ENCODE measurements around the gene SULT4A1. TPM values are rescaled to one million over a fixed set of nuclear protein-coding genes. Genes with fewer than 3 reads are reported as not detected.

The SULT4A1 gene
- polyA plus RNA-seq, 2 of the 4 experiments (the other 2 are of a cell fraction): not detected

DNA sequence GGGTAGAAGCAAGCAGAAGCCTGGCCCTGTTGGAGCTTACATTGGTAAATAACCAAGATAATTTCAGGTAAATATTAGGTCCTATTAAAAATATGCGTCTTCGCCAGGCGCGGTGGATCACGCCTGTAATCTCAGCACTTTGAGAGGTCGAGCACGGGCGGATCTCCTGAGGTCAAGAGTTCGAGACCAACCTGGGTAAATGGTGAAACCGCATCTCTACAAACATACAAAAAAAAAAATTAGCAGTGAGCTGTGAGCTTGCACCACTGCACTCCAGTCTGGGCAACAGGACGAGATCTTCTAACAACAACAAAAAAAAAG is 529 bp upstream of the SULT4A1 start:
- TF ChIP-seq, protein P1, sequence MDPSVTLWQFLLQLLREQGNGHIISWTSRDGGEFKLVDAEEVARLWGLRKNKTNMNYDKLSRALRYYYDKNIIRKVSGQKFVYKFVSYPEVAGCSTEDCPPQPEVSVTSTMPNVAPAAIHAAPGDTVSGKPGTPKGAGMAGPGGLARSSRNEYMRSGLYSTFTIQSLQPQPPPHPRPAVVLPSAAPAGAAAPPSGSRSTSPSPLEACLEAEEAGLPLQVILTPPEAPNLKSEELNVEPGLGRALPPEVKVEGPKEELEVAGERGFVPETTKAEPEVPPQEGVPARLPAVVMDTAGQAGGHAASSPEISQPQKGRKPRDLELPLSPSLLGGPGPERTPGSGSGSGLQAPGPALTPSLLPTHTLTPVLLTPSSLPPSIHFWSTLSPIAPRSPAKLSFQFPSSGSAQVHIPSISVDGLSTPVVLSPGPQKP (IDR thresholded peaks at IDR 0.05; ENCODE audit: low read depth, low read length): no peak
- TF ChIP-seq, protein P2, sequence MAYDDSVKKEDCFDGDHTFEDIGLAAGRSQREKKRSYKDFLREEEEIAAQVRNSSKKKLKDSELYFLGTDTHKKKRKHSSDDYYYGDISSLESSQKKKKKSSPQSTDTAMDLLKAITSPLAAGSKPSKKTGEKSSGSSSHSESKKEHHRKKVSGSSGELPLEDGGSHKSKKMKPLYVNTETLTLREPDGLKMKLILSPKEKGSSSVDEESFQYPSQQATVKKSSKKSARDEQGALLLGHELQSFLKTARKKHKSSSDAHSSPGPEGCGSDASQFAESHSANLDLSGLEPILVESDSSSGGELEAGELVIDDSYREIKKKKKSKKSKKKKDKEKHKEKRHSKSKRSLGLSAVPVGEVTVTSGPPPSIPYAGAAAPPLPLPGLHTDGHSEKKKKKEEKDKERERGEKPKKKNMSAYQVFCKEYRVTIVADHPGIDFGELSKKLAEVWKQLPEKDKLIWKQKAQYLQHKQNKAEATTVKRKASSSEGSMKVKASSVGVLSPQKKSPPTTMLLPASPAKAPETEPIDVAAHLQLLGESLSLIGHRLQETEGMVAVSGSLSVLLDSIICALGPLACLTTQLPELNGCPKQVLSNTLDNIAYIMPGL (CRISPR knock-in tag; IDR thresholded peaks at IDR 0.05; ENCODE audit: borderline replicate concordance): no peak
- TF ChIP-seq, protein P3, sequence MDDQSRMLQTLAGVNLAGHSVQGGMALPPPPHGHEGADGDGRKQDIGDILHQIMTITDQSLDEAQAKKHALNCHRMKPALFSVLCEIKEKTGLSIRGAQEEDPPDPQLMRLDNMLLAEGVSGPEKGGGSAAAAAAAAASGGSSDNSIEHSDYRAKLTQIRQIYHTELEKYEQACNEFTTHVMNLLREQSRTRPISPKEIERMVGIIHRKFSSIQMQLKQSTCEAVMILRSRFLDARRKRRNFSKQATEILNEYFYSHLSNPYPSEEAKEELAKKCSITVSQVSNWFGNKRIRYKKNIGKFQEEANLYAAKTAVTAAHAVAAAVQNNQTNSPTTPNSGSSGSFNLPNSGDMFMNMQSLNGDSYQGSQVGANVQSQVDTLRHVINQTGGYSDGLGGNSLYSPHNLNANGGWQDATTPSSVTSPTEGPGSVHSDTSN (IDR thresholded peaks at IDR 0.05): no peak
- TF ChIP-seq, protein P4, sequence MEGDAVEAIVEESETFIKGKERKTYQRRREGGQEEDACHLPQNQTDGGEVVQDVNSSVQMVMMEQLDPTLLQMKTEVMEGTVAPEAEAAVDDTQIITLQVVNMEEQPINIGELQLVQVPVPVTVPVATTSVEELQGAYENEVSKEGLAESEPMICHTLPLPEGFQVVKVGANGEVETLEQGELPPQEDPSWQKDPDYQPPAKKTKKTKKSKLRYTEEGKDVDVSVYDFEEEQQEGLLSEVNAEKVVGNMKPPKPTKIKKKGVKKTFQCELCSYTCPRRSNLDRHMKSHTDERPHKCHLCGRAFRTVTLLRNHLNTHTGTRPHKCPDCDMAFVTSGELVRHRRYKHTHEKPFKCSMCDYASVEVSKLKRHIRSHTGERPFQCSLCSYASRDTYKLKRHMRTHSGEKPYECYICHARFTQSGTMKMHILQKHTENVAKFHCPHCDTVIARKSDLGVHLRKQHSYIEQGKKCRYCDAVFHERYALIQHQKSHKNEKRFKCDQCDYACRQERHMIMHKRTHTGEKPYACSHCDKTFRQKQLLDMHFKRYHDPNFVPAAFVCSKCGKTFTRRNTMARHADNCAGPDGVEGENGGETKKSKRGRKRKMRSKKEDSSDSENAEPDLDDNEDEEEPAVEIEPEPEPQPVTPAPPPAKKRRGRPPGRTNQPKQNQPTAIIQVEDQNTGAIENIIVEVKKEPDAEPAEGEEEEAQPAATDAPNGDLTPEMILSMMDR (IDR thresholded peaks at IDR 0.05): no peak
- TF ChIP-seq ZSCAN20 (CRISPR knock-in tag; IDR thresholded peaks at IDR 0.05): no peak
- TF ChIP-seq RCOR1 (IDR thresholded peaks at IDR 0.05; ENCODE audit: low read depth, low read length): no peak
- no peak for TF ChIP-seq NR3C1 (IDR thresholded peaks at IDR 0.05)
- TF ChIP-seq, protein P5, sequence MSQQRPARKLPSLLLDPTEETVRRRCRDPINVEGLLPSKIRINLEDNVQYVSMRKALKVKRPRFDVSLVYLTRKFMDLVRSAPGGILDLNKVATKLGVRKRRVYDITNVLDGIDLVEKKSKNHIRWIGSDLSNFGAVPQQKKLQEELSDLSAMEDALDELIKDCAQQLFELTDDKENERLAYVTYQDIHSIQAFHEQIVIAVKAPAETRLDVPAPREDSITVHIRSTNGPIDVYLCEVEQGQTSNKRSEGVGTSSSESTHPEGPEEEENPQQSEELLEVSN (IDR thresholded peaks at IDR 0.05; ENCODE audit: borderline replicate concordance, low read depth): no peak
- no peak for TF ChIP-seq HOXB13 (CRISPR knock-in tag; IDR thresholded peaks at IDR 0.05; ENCODE audit: low read depth)
- TF ChIP-seq CHD4 (IDR thresholded peaks at IDR 0.05; ENCODE audit: borderline replicate concordance): no peak
- TF ChIP-seq CHD2 (IDR thresholded peaks at IDR 0.05; ENCODE audit: low read length, partially characterized antibody): no peak
- no peak for TF ChIP-seq PHF8 (IDR thresholded peaks at IDR 0.05; ENCODE audit: borderline replicate concordance, low read depth)
- no peak for TF ChIP-seq RARB (CRISPR knock-in tag; IDR thresholded peaks at IDR 0.05)
- peak overlapping the region; percentile 57 for H3K4me2 ChIP-seq
- DNase-seq (ENCODE audit: low read depth in 1 of 2, low spot score in 1 of 2): no peak
- ChIA-PET CTCF (interaction anchor here (0.9 kb wide), 1 partner anchor 1404 kb away, joined by 3 read pairs; no protein-coding TSS in a partner anchor), POLR2A (interaction anchor here (0.6 kb wide), 1 partner anchor 349 kb away, joined by 9 read pairs; no protein-coding TSS in a partner anchor)
- H3K4me3 ChIP-seq: peak overlapping the region; percentile 23; the same call in 1 of the 3 replicates
- WGBS (ENCODE audit: missing lambda C conversion rate): 56% methylated on average over 11 of the region's 11 CpGs
- no peaks in the 10 kb centered on the region for H3K9me3 ChIP-seq
- H3K27ac ChIP-seq: no peak overlapping the region
- no peak for ATAC-seq
- no peaks in the 10 kb centered on the region for H3K4me1 ChIP-seq
- no peak for FAIRE-seq

DNA sequence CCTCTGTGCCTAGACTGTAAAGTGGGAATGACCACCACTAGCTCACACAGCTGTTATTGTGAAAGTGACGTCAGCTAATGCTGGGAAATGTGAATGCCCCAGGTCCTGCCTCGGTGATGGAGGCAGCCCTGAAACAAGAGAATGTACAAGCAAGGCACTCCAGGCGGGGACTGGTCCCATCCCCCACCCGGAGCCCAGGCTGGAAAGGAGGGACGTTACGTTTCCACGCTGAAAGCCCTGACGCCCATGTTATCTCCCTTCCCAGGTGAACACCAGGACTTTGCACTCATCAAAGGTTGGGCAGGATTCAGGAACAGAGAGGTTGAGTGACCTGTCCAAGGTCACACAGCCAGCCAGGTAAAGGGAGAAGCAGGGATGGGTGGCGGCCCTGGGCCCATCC is 784 bp downstream of the SULT4A1 start:
- no peaks in the 10 kb centered on the region for H3K9me3 ChIP-seq
- H3K4me1 ChIP-seq: no peaks in the 10 kb centered on the region
- no peak overlapping the region for H3K4me3 ChIP-seq
- POLR2A ChIA-PET: no interaction called here
- ATAC-seq (no peak), FAIRE-seq (no peak), DNase-seq (ENCODE audit: low read depth in 1 of 2, low spot score in 1 of 2) (no peak)
- H3K27ac ChIP-seq: no peak overlapping the region
- 53% methylated on average over 7 of the region's 9 CpGs for WGBS (ENCODE audit: missing lambda C conversion rate)
- H3K4me2 ChIP-seq: no peak overlapping the region
- CTCF ChIA-PET: no interaction called here
- TF ChIP-seq CHD2 (IDR thresholded peaks at IDR 0.05; ENCODE audit: low read length, partially characterized antibody): no peak
- TF ChIP-seq ZFP36 (IDR thresholded peaks at IDR 0.05; ENCODE audit: borderline replicate concordance, partially characterized antibody): peak; percentile 42
- TF ChIP-seq ESRRA (IDR thresholded peaks at IDR 0.05; ENCODE audit: borderline replicate concordance, low read length): no peak
- TF ChIP-seq RARB (CRISPR knock-in tag; IDR thresholded peaks at IDR 0.05): no peak

DNA sequence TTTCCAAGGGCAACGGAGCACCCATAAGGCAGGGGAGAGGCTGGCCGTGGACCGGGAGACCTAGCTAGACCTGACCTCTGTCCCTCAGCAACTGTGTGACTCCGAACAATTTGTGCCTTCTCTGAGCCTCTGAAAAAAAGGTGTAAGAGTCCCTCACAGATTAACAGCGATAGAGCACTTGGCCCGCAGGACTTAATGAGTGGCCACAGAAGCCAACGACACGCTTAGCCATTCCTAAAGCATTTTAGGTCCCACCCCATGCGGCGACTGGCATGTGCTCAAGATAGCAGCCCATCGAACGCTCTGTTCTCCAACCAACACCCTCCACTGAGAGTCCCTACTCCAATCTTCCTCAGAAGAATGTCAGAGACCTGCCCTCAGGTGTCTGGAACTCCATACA is 1.5 kb downstream of the SULT4A1 start:
- Histone ChIP-seq H3K4me1 (no peaks in the 10 kb centered on the region), H3K4me2 (no peak overlapping the region), H3K4me3 (no peak overlapping the region), H3K9me3 (no peaks in the 10 kb centered on the region), H3K27ac (no peak overlapping the region)
- FAIRE-seq (no peak), DNase-seq (ENCODE audit: low read depth in 1 of 2, low spot score in 1 of 2) (no peak), ATAC-seq (no peak)
- 60% methylated on average over 12 of the region's 12 CpGs for WGBS (ENCODE audit: missing lambda C conversion rate)
- ChIA-PET POLR2A (no interaction called here), CTCF (no interaction called here)
- TF ChIP-seq JUN (IDR thresholded peaks at IDR 0.05) (no peak), SREBF2 (IDR thresholded peaks at IDR 0.05) (no peak), KDM1A (IDR thresholded peaks at IDR 0.05; ENCODE audit: low read depth) (no peak), ZC3H11A (IDR thresholded peaks at IDR 0.05) (no peak), CBX2 (IDR thresholded peaks at IDR 0.05; ENCODE audit: borderline replicate concordance, low read depth) (no peak), HDAC2 (IDR thresholded peaks at IDR 0.05) (no peak), RARB (CRISPR knock-in tag; IDR thresholded peaks at IDR 0.05) (no peak)
- TF ChIP-seq, protein P2 (CRISPR knock-in tag; IDR thresholded peaks at IDR 0.05; ENCODE audit: borderline replicate concordance): no peak
- TF ChIP-seq, protein P1 (IDR thresholded peaks at IDR 0.05; ENCODE audit: low read depth, low read length): no peak

Measured in A549 (cell line).